GM10266 (cell line): ENCODE data around the gene DPH2.

Source experiments
- DNase-seq: peaks from one replicate; pipeline ENCODE4 v3.0.0; 2012; ENCODE audit errors: extremely low spot score
- CTCF ChIP-seq: IDR thresholded peaks from 2 replicates; pipeline ENCODE4 v1.5.1; 2012; ENCODE audit warnings: mild to moderate bottlenecking, low read depth; ENCODE audit not compliant: control insufficient read depth, insufficient read depth; ENCODE audit errors: missing control alignments

Gene DPH2

GRCh38 chr1:43960798-43961197, 9.0 kb upstream of the DPH2 start:
- no peak for DNase-seq
- TF ChIP-seq CTCF: no peak

- no peak for TF ChIP-seq CTCF
Measured at GRCh38 chr1:43961692-43962091, 8.1 kb upstream of the DPH2 start.

GRCh38 chr1:43962324-43962723, 7.5 kb upstream of the DPH2 start:
- TF ChIP-seq CTCF: no peak
- no peak for DNase-seq

More at GRCh38 chr1:43961692-43962091, 8.1 kb upstream of the DPH2 start:
- no peak for DNase-seq

GRCh38 chr1:43963006-43963405, 6.8 kb upstream of the DPH2 start:
- no peak for TF ChIP-seq CTCF
- no peak for DNase-seq

- DNase-seq: no peak
Measured at GRCh38 chr1:43963890-43964289, 5.9 kb upstream of the DPH2 start.

GRCh38 chr1:43965316-43965715, 4.5 kb upstream of the DPH2 start:
- no peak for TF ChIP-seq CTCF
- DNase-seq: no peak

More at GRCh38 chr1:43963890-43964289, 5.9 kb upstream of the DPH2 start:
- TF ChIP-seq CTCF: no peak

- TF ChIP-seq CTCF: no peak
- no peak for DNase-seq
Measured at GRCh38 chr1:43968348-43968948, 1.4 kb upstream of the DPH2 start.
